ENCODE results near the gene OR2W1.

- TF ChIP-seq CTCF (IDR thresholded peaks at IDR 0.05), result no peak
- TF ChIP-seq POLR2A (IDR thresholded peaks at IDR 0.05), result no peak
Measured at GRCh38 chr6:29028821-29029220, 16.2 kb downstream of the OR2W1 start.

Measured in Peyer's patch (tissue), 4 donors.